Measurements from ENCODE around the gene FYN. TPM values are rescaled to one million over a fixed set of nuclear protein-coding genes. Genes with fewer than 3 reads are reported as not detected.

The FYN gene
- total RNA-seq, 1 experiment from 2014 or later, result 18.5 TPM

GRCh38 chr6:111739257-111739696 lies 134.0 kb downstream of the FYN start:
- Histone ChIP-seq H4K20me1 (ENCODE audit: insufficient read depth) (no peaks in the 10 kb centered on the region), H3K9ac (ENCODE audit: low read length) (no peak overlapping the region), H3K79me2 (ENCODE audit: insufficient read depth, low read length) (no peaks in the 10 kb centered on the region), H3K27me3 (ENCODE audit: insufficient read depth, low read length) (no peaks in the 10 kb centered on the region), H3K4me2 (ENCODE audit: low read length) (no peak overlapping the region), H2AFZ (ENCODE audit: low read depth, low read length, poor library complexity, severe bottlenecking) (no peak overlapping the region), H3K4me3 (replicated peaks in 1 of 2; ENCODE audit: low read depth in 1 of 2, low read length in 2 of 2) (no peak overlapping the region), H3K4me1 (ENCODE audit: control insufficient read depth in 1 of 2, insufficient read depth in 2 of 2, low read length in 2 of 2) (no peaks in the 10 kb centered on the region), H3K9me2 (ENCODE audit: insufficient read depth) (no peaks in the 10 kb centered on the region), H3K9me3 (ENCODE audit: control insufficient read depth in 1 of 2, insufficient read depth in 1 of 2, low read depth in 1 of 2, low read length in 2 of 2) (no peaks in the 10 kb centered on the region), H3K36me3 (ENCODE audit: control insufficient read depth in 1 of 2, insufficient read depth in 2 of 2, low read length in 2 of 2) (no peaks in the 10 kb centered on the region), H3K27ac (ENCODE audit: low read depth, low read length) (no peak overlapping the region)
- DNase-seq (ENCODE audit: low read depth, low spot score), result no peak
- no peak for ATAC-seq
- ChIA-PET RAD21 (ENCODE audit: low non-redundant PET in 1 of 2, low total read pairs in 2 of 2, uncharacterized antibody in 2 of 2, unreplicated experiment in 2 of 2) (no interaction called here), CTCF (no interaction called here), POLR2A (no interaction called here)
- TF ChIP-seq EZH2phosphoT487 (IDR thresholded peaks at IDR 0.05; ENCODE audit: borderline replicate concordance) (no peak), ELF1 (IDR thresholded peaks at IDR 0.05; ENCODE audit: borderline replicate concordance, low read depth) (no peak), TCF7L2 (IDR thresholded peaks at IDR 0.05; ENCODE audit: borderline replicate concordance, extremely low read depth, insufficient read depth, insufficient read length) (no peak), JUND (IDR thresholded peaks at IDR 0.05) (no peak), SP1 (IDR thresholded peaks at IDR 0.05; ENCODE audit: low read depth) (no peak), SRF (IDR thresholded peaks at IDR 0.05; ENCODE audit: low read depth) (no peak), ZNF274 (IDR thresholded peaks at IDR 0.05; ENCODE audit: low read depth, low read length) (no peak), POLR2AphosphoS5 (IDR thresholded peaks at IDR 0.05; ENCODE audit: low read depth, low read length) (no peak), CEBPB (IDR thresholded peaks at IDR 0.05; ENCODE audit: low read depth) (no peak), YY1 (IDR thresholded peaks at IDR 0.05; ENCODE audit: extremely low read depth, insufficient replicate concordance, low read depth, low read length) (no peak), SIN3A (IDR thresholded peaks at IDR 0.05; ENCODE audit: low read depth) (no peak), EZH2 (IDR thresholded peaks at IDR 0.05) (no peak), FOSL1 (IDR thresholded peaks at IDR 0.05; ENCODE audit: low read depth) (no peak), REST (IDR thresholded peaks at IDR 0.05; ENCODE audit: low read depth) (no peak)
- BruUV-seq (replicated peaks), result no TSS peak
- intact Hi-C loops (cut with micrococcal nuclease), result no loop called here
